GM12892 (cell line): ENCODE data around the gene BLVRA.
"Not testable (repeated sequence)": the region's sequence is repeated elsewhere in the genome, so short reads cannot be mapped to it uniquely, and the experiment has no call there.

Source experiments
- DNase-seq: peaks from one replicate; pipeline ENCODE4 v3.0.0; 2011; ENCODE audit not compliant: insufficient read length
- FAIRE-seq: peaks from 2 replicates; lab custom pipeline; 2011; peaks lifted over from hg19 to GRCh38; lab: Jason Lieb, UNC
- POLR2A ChIP-seq: IDR thresholded peaks from 2 replicates; pipeline ENCODE4 v1.6.1; 2011; ENCODE audit warnings: low read depth, low read length, control low read depth
- POLR2AphosphoS5 ChIP-seq: IDR thresholded peaks from 2 replicates; pipeline ENCODE4 v1.6.1; 2011; ENCODE audit warnings: low read depth, low read length, control low read depth
- TAF1 ChIP-seq: IDR thresholded peaks from 2 replicates; pipeline ENCODE4 v1.6.1; 2011; ENCODE audit warnings: low read depth, mild to moderate bottlenecking, control low read depth, low read length, borderline replicate concordance

Gene BLVRA

DNA sequence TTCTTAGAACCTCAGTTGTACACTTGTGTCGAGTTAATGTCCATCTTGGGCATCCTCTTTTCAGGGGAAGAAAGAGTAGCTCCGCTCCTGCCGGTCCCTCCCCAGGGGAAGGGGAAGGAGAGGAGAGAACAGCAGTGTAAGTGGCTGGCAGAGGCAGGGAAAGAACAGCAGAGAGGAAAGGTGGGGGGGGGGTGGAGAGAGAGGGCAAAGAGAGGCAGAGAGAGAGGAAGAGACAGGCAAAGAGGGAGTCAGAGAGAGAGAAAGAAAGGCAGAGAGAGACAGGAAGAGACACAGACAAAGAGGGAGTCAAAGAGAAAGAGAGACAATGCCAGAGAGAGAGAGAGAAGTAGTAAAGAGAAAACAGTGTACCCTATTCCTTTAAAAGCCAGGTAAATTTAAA, 56.9 kb downstream of the BLVRA start:
- TF ChIP-seq POLR2A (no peak), POLR2AphosphoS5 (no peak), TAF1 (no peak)
- no peak for DNase-seq
- FAIRE-seq = no peak

DNA sequence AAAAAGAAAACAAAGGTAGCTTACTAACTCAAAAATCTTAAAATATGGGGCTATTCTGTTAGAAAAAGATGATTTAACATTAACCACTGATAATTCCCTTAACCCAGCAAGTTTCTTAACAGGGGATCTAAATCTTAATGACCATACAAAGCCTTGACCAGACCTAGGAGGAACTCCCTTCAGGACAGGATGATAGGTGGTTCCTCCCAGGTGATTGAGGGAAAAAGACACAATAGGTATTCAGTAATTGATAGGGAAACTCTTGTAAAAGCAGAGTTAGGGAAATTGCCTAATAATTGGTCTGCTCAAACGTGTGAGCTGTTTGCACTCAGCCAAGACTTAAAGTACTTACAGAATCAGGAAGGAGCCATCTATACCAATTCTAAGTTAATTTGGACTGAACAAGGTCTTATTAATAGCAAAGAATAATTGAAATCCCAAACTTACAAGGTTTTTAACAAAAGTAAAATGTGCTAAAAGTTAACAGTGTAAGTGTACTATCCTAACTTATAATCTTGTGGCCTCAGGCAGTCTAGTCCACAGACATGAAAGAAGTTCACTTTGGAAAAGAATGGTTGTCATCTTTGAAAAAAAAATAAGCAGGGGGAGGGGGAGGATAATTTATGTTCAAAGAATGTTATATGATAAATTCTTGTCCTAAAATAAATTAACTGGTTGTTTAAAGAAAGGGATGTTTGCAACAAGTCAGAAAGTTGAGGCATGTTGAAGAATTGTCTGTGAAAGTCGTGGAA, 57.7 kb downstream of the BLVRA start:
- DNase-seq, FAIRE-seq: not testable (repeated sequence)

DNA sequence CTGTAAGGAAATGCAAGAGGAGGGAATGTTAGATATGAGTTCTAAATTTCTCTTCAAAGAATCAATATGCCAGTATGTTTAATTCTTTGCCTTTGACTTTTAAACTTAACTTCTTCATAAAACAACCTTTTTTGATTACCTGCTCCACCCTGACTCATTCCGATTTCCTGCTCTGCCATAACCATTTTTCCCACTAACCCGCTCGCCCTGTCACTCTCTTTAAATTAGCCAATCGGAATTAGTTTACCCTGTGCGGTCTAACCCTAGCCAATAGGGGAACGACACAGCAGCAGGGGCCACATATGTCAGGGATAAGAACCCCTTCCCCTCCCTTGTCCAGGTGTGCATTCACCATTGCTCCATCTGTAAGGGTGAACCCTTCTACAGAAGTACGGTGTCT, 64.9 kb downstream of the BLVRA start:
- FAIRE-seq, DNase-seq: not testable (repeated sequence)

DNA sequence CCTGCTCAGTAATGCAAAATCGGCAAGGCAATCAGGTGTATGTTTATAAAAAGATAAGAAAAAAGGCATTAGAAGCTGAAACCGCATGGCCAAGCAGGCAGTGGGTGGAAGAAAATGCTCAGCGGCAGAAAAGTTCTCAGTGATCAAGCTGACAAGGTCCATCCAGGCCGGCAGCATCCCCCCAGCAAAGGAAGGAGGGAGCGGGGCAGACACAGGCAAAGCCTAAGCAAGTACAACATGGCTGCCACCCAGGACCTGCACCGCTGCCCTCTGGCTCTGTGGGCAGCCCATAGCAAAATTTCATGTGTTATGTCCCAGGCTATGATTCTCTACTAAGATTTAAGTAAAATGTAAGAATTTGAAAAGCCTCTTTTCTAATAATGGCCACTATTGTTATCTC, 65.5 kb downstream of the BLVRA start:
- no peak for FAIRE-seq
- TF ChIP-seq POLR2AphosphoS5 = no peak
- DNase-seq = no peak

DNA sequence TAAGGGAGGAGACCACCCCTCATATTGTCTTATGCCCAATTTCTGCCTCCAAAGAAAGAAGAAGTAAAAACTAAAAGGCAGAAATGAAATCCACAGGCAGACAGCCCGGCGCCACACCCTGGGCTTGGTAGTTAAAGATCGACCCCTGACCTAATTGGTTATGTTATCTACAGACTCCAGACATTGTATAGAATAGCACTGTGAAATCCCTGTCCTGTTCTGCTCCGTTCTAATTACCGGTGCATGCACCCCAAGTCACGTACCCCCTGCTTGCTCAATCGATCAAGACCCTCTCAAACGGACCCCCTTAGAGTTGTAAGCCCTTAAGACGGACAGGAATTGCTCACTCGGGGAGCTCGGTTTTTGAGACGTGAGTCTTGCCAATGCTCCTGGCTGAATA, 66.0 kb downstream of the BLVRA start:
- FAIRE-seq = not testable (repeated sequence)

DNA sequence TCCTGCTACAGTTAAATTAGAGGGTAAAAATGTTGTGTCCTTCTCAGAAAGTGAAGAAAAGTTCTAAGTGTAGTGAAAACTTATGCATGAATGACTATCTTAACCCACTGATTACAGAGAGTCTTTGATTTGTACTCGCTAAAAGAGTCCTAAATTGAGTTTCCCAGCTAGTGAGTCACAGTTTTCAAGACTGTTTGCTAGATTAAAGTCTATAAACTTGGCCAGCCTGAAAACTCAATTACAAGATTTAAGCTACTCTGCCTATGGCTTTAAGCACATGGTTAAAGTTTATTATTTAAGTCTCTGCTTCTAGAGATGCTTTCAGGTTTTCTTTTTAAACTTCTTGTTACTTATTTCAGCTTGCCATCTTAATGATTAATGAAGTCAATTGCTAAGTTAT, 66.5 kb downstream of the BLVRA start:
- DNase-seq = no peak
- no peak for FAIRE-seq
- TF ChIP-seq TAF1 (no peak), POLR2AphosphoS5 (no peak), POLR2A (no peak)

More for the DNA sequence above, 66.0 kb downstream of the BLVRA start:
- not testable (repeated sequence) for DNase-seq

DNA sequence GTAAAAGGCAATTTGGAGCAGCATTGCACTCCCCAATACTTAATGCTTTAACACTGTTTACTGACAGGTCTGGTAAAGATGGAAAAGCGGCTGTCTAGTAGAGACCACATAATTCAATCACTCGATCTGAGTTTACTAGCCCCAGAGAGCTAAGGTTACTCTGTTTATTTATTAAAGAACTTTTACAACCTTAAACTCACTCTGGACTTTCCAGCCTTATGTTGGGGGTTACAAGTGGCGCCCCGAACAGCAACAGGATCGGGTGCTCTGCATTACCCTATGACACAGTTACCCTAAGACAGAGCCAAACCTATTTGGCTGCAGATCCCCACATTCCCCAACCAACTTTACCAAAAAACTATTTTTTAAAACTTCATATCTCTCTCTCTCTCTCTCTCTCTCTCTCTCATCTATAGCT, 66.9 kb downstream of the BLVRA start:
- no peak for DNase-seq
- no peak for FAIRE-seq
- TF ChIP-seq POLR2AphosphoS5 (no peak), POLR2A (no peak), TAF1 (no peak)

DNA sequence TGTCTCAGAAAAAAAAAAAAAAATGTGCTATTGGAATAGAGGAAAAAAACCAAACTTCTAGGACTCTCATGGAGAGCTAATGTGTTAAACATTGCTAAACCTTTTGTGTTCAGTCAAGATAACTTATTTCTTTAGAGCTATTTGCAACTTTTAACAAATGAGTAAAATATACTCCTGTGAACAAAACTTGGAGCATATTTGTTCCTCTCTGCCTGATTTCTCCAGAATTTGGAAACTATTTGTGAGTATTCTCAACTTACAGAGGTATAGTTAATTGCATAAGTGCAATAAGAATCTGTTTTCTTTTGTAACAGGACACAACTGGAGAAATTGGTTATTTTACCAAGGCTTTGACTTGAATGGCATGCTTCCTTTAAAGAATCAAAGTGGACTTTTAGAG, 72.4 kb downstream of the BLVRA start:
- DNase-seq, FAIRE-seq: not testable (repeated sequence)

DNA sequence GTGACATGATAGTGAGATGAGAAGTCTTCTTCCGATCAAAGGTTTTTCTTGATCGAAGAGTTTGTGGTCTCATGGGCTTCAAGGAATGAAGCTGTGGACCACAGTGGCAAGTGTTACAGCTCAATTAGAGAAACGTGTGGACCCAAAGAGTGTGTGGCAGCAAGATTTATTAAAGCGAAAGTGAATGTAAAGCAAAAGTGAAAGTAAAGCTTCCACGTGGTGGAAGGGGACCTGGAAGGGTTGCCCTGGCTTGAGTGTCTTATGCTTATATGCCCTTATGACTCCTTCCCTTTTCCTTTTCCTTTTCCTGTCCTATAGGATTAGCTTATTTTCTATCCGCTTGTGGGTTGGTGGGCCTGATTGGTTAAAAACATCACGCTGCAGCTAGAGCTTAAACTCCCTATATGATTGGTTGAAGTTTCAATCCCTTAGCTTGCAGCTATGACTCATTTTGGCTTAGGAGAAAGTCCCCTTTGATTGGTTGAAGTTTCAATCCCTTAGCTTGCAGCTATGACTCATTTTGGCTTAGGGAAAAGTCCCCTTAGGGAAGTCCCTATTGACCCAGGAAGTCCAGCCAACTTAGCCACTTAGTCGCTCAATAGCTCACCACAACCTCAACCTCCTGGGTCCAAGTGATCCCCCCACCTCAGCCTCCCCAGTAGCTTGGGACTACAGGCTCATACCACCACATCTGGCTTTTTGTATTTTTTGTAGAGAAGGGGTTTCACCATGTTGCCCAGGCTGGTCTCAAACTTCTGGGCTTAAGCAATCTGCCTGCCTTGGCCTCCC, 76.2 kb downstream of the BLVRA start:
- FAIRE-seq (peak; percentile 87), DNase-seq (no peak)
- TF ChIP-seq TAF1 = no peak
- TF ChIP-seq POLR2AphosphoS5 = no peak
- TF ChIP-seq POLR2A = no peak

DNA sequence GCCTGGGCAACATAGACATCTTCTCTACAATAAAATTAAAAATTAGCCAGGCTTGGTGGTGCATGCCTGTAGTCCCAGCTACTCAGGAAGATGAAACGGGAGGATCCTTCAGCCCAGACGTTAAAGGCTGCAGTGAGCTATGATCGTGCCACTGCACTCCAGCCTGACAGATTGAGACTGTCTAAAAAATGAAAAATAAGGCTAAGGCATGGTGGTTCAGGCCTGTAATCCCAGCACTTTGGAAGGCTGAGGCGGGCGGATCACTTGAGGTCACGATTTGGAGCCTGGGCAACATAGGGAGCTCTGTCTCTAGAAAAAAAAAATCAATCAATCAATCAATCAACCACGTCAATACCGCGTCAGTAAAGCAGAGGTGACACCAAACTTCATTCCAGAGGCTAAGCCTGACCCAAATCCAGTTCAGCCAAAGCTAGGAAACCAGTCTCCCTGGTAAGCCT, 79.8 kb downstream of the BLVRA start:
- FAIRE-seq = no peak
- TF ChIP-seq POLR2AphosphoS5 (no peak), POLR2A (no peak), TAF1 (no peak)
- DNase-seq = no peak

DNA sequence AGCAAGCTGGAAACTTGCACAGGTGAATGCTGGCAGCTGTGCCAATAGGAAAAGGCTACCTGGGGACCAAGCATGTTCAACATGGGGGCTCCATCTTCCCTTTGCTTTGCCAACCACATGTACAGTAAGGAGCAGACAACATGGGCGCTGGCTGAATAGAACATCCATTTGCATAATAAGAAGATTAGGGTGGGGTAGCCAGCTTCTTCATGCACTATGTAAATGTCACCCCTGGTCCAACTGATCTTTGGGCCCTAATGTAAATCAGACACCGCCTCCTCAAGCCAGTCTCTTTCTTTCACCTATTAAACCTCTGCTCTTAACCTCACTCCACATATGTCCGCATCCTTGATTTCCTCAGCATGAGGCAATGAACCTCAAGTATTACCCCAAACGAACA, 84.8 kb downstream of the BLVRA start:
- DNase-seq (no peak), FAIRE-seq (no peak)
- TF ChIP-seq POLR2AphosphoS5 (no peak), TAF1 (no peak), POLR2A (no peak)

DNA sequence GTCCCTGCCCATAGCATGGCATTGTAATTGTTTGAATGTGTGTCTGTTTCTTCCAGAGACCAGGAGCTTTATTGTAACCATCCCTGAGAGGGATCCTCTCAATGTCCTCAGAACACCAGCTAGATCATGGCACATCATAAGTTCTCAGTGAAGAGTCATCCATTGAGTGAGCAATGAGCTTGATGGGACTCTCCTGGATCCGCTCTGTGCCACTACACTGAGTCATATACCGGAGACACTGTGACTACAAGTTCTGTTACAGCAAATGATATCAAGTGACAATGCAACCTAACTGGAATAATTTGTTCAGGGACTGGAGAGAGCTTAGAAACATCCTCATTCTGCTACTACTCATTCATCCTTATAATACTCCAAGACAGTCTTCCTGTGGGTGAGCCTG, 85.8 kb downstream of the BLVRA start:
- no peak for TF ChIP-seq POLR2A
- no peak for TF ChIP-seq POLR2AphosphoS5
- no peak for DNase-seq
- no peak for FAIRE-seq

DNA sequence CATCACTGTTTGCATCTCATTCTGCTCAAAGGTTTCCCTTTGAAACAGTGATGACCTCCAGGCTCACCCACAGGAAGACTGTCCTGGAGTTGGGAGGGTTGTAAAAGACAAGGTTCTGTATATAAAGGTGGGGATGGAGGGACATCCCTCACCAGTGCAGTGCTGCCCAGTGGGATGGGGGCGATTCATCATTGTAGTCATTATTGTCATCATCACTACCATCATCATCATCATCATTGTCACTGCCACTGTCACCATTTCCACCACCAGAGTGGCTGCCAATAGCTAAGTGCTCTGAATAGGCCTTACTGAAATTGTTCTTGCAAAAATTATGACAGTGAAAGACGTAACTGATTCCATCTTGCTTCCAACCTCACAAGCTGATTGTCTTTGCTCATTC, 86.2 kb downstream of the BLVRA start:
- TF ChIP-seq POLR2AphosphoS5 (no peak), POLR2A (no peak), TAF1 (no peak)
- FAIRE-seq (no peak), DNase-seq (no peak)
